HG03159 (cell line): ENCODE results near the gene PHC2.

Experiments
- ATAC-seq: cut with Tn5 transposase; IDR thresholded peaks from one replicate; pipeline ENCODE4 v1.9.1; 2021; ENCODE audit warnings: mild to moderate bottlenecking, moderate library complexity; ENCODE audit not compliant: unreplicated experiment

PHC2 gene

DNA sequence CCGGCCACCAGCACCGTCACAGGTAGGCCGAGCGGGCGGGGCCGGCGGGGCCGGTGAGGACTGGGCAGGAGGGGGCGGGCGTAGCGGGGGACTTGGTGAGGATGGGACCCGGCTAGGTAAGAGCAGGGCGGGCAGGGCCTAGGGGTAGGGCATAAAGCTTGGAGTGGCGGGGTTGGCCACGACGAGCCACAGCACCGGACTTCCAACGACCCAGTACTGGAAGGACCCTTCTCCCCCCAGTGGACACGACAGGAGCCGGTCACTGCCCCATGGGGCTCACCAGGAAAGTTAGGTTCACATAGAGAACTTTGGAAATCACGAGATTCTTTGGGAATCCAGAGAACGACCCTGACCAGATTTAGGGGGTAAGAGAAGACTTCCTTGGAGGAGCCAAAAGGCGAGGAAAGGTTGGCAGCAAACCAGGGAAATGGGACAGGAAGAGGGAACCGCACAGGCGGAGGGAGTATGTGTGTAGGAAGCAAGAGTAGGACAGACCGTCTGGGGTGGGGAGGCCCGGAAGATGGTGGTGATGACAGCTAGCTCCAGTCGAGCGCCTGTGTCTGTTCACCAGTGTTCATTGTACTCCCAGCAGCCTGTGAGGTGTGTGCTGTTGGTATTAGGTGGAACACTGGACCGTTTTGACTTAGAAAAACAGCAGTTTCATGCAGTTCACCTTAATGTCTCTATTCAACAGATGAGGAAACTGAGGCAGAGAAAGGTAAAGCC, 154.2 kb downstream of the PHC2 start:
- no peak for ATAC-seq

DNA sequence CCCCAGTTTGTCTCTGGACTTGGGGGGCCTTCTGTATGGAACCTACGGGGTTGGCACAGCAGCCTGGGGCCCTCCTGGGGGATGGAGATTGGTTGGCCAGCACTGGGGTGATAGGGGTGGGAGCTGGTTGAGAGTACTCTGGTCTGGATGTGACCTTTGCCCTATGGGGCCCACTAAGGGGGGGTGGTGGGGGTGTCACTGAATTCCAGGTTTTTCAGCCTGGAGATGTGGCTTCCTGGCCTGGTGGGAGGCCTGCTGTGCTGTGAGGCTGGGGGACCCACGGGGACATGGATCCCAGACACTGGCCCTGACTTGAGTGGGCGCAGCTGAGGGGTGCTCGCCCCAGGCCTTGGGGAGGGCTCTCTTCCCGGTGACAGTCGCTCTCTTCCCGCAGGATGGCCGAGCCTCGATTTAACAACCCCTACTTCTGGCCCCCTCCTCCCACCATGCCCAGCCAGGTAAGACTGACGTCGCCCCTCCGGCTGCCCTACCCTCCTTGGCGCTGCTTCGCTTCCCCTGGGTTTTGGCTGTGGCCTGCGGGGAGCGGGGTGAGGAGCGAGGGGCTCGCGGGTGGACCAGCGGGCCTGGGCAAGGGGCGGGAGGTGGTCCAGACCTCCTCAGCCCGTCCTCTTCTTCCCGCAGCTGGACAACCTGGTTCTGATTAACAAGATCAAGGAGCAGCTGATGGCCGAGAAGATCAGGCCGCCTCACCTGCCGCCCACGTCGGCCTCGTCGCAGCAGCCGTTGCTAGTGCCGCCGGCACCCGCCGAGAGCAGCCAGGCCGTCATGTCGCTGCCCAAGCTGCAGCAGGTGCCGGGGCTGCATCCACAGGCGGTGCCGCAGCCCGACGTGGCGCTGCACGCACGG, 155.0 kb downstream of the PHC2 start:
- ATAC-seq = no peak

DNA sequence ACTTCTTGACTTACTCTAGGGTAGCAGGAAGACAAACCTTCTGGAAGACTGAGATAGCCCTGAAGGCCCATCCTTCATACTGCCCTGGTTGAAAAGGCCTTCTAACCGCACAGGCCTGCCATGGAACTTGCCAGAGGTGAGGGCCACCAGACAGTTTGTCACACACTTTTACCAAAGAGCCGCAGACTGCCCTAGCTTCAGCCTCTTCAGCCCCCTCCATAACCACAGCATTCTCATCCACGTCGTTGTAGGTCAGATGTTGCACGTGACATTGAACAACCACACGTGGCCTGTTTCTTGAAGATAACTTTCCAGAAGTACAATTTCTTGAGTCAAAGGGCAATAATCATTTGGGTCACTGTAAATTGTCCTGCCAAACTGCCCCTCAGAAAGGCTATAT, 155.7 kb downstream of the PHC2 start:
- ATAC-seq = no peak

DNA sequence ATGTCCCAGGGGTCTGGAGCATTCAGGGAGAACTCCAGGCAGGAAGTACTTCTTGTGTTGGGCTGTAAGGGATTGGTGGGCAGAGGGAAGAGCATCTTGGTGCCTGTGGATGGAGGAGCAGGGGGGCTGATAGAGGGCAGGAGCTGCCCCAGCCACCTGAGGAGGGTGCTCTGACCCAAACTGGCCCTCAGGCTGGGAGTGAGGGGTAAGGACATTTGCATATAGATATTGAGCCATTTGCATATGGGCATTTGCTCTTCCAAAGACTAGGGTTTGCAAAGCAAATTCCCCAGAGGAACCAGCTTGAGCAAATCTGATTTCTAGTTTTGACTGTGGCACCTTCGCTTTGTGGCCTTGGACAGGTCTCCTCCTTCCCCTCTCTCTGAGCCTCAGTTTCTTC, 156.4 kb downstream of the PHC2 start:
- no peak for ATAC-seq

DNA sequence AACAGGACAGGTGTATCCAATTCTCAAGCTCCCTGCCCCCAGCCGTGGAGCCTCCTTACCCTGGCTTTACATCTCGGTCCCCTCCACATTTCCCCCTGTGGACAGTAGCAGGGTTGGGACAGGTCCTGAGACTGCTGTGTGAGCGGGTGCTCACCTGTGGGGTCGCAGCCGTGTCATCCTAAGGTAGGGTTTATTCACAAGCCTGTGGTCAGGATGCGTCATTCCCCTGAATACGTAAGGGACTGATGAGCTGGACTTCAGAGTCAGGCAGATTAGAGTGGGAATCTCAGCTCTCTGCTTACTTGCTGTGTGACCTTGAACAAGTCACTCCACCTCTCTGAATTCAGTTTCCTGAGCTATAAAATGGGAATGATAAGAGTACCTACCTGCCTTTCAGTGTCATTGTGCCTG, 156.9 kb downstream of the PHC2 start:
- no peak for ATAC-seq
